ENCODE data around the gene TUBB2A. TPM values are rescaled to one million over a fixed set of nuclear protein-coding genes. Genes with fewer than 3 reads are reported as not detected.
A peak's percentile ranks its signal among the peaks of the same experiment; 100 is the strongest.

TUBB2A gene
- total RNA-seq, 2 donors from 2014 or later, result 30.8 to 70.4 TPM

DNA sequence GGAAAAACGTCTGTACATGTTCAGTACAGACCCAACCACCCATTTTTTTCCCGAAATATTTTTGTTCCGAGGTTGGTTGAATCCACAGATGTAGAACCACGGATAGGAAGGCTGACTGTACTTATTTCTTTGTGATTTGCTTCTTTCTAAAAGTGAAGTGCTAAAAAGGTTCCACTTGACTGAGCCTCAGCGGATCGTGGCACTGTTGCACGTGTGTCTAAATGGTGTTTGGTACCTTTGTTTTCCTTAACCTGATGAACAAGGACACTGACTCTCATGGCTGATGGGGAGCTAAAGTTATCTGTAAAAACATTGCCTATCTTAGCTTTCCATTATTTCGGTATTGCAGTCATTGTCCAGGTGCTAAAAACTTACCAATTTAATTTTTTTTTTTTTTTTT lies 32.7 kb downstream of the TUBB2A start:
- TF ChIP-seq, protein P1, sequence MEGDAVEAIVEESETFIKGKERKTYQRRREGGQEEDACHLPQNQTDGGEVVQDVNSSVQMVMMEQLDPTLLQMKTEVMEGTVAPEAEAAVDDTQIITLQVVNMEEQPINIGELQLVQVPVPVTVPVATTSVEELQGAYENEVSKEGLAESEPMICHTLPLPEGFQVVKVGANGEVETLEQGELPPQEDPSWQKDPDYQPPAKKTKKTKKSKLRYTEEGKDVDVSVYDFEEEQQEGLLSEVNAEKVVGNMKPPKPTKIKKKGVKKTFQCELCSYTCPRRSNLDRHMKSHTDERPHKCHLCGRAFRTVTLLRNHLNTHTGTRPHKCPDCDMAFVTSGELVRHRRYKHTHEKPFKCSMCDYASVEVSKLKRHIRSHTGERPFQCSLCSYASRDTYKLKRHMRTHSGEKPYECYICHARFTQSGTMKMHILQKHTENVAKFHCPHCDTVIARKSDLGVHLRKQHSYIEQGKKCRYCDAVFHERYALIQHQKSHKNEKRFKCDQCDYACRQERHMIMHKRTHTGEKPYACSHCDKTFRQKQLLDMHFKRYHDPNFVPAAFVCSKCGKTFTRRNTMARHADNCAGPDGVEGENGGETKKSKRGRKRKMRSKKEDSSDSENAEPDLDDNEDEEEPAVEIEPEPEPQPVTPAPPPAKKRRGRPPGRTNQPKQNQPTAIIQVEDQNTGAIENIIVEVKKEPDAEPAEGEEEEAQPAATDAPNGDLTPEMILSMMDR (IDR thresholded peaks at IDR 0.05), result no peak
- Histone ChIP-seq H3K9me3 (no peaks in the 10 kb centered on the region), H3K27me3 (replicated peaks; ENCODE audit: insufficient read depth) (no peaks in the 10 kb centered on the region), H3K36me3 (peaks cover under 1% of the 10 kb centered on the region), H3K27ac (no peak overlapping the region), H3K4me3 (no peak overlapping the region), H3K4me1 (ENCODE audit: control insufficient read depth in 1 of 2, low read depth in 2 of 2) (peaks cover 0 to 9% of the 10 kb centered on the region in 2 donors)
- DNase-seq (ENCODE audit: low spot score) (no peak), ATAC-seq (ENCODE audit: insufficient number of reproducible peaks, low FRiP score, low read depth) (no peak)

DNA sequence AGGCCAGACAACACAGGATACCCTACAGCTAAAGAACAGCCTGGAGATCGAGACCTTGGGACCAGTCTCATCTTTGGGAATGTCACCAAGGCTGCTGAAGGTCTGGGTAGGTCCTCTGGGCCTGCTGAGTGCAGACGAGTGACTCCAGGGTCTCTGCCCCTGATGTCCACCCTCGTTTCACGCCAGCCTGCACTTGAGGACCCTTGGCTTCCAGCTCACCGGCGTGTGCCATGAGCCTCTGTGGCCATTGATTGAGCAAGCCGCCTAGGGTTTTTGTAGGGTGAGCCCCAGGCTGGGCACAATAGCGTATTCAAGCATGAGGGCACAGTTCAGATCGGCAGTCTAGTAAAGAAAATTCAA lies 34.5 kb downstream of the TUBB2A start:
- Histone ChIP-seq H3K4me3 (no peak overlapping the region), H3K9me3 (no peaks in the 10 kb centered on the region), H3K4me1 (ENCODE audit: control insufficient read depth in 1 of 2, low read depth in 2 of 2) (peaks cover 0 to 12% of the 10 kb centered on the region in 2 donors), H3K27me3 (replicated peaks; ENCODE audit: insufficient read depth) (no peaks in the 10 kb centered on the region), H3K27ac (no peak overlapping the region), H3K36me3 (no peaks in the 10 kb centered on the region)
- TF ChIP-seq, protein P1 (IDR thresholded peaks at IDR 0.05), result no peak
- DNase-seq (ENCODE audit: low spot score) (no peak), ATAC-seq (ENCODE audit: insufficient number of reproducible peaks, low FRiP score, low read depth) (no peak)

DNA sequence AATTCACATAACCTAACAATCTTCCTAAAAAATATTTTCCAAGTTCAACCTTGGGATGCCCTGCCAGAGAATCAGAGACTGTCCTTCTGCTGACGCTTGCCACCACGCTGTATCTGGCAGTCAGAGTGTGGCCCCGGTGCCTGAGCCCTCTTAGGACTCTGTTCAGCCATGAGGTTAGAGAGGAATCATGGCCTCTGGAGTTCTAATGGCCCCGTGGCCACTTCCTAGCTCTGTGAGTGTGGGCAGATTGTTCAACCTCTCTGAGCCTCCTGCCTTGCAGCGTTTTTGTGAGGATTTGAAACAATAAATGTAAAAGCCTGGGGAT lies 36.6 kb downstream of the TUBB2A start:
- no peak for ATAC-seq (ENCODE audit: insufficient number of reproducible peaks, low FRiP score, low read depth)
- no peak overlapping the region for H3K27ac ChIP-seq

GRCh38 chr6:3119040-3119723 lies 38.2 kb downstream of the TUBB2A start:
- no peaks in the 10 kb centered on the region for H3K27me3 ChIP-seq (replicated peaks; ENCODE audit: insufficient read depth)
- peak overlapping the region; percentile 86 for H3K4me3 ChIP-seq
- ATAC-seq (ENCODE audit: insufficient number of reproducible peaks, low FRiP score, low read depth), result no peak
- H3K9me3 ChIP-seq, result no peaks in the 10 kb centered on the region
- peak overlapping the region; percentile 89 to 90 for H3K27ac ChIP-seq
- no peak for DNase-seq (ENCODE audit: low spot score)
- H3K4me1 ChIP-seq (ENCODE audit: control insufficient read depth in 1 of 2, low read depth in 2 of 2), result peaks cover 0 to 18% of the 10 kb centered on the region in 2 donors
- TF ChIP-seq, protein P1 (IDR thresholded peaks at IDR 0.05), result no peak
- H3K36me3 ChIP-seq, result peaks cover 8% of the 10 kb centered on the region

More for the DNA sequence above, 36.6 kb downstream of the TUBB2A start:
- Histone ChIP-seq H3K4me1 (ENCODE audit: control insufficient read depth in 1 of 2, low read depth in 2 of 2) (peaks cover 0 to 18% of the 10 kb centered on the region in 2 donors), H3K9me3 (no peaks in the 10 kb centered on the region), H3K27me3 (replicated peaks; ENCODE audit: insufficient read depth) (no peaks in the 10 kb centered on the region), H3K4me3 (no peak overlapping the region), H3K36me3 (no peaks in the 10 kb centered on the region)
- TF ChIP-seq, protein P1 (IDR thresholded peaks at IDR 0.05), result no peak
- no peak for DNase-seq (ENCODE audit: low spot score)

- Histone ChIP-seq H3K9me3 (no peaks in the 10 kb centered on the region), H3K27me3 (replicated peaks; ENCODE audit: insufficient read depth) (no peaks in the 10 kb centered on the region), H3K4me1 (ENCODE audit: control insufficient read depth in 1 of 2, low read depth in 2 of 2) (peaks cover 0 to 18% of the 10 kb centered on the region in 2 donors), H3K36me3 (peaks cover 14% of the 10 kb centered on the region), H3K27ac (peak within 1 kb of the TSS; percentile 89 to 90), H3K4me3 (peak within 1 kb of the TSS; percentile 86)
- ATAC-seq (ENCODE audit: insufficient number of reproducible peaks, low FRiP score, low read depth) (peak; percentile 95), DNase-seq (ENCODE audit: low spot score) (peak; percentile 91)
- TF ChIP-seq, protein P1 (IDR thresholded peaks at IDR 0.05), result no peak
Measured at GRCh38 chr6:3118353-3119039, 38.8 kb downstream of the TUBB2A start, which contains the start of gene BPHL. BPHL (plus strand) TSS chr6:3118711; CDS start chr6:3118741, 30 bp downstream.
